ENCODE results near the gene EBPL. TPM values are rescaled to one million over a fixed set of nuclear protein-coding genes. Genes with fewer than 3 reads are reported as not detected.

EBPL gene
- 37.1 and 47.0 TPM in 2 replicates for total RNA-seq (ENCODE audit: low replicate concordance)

DNA sequence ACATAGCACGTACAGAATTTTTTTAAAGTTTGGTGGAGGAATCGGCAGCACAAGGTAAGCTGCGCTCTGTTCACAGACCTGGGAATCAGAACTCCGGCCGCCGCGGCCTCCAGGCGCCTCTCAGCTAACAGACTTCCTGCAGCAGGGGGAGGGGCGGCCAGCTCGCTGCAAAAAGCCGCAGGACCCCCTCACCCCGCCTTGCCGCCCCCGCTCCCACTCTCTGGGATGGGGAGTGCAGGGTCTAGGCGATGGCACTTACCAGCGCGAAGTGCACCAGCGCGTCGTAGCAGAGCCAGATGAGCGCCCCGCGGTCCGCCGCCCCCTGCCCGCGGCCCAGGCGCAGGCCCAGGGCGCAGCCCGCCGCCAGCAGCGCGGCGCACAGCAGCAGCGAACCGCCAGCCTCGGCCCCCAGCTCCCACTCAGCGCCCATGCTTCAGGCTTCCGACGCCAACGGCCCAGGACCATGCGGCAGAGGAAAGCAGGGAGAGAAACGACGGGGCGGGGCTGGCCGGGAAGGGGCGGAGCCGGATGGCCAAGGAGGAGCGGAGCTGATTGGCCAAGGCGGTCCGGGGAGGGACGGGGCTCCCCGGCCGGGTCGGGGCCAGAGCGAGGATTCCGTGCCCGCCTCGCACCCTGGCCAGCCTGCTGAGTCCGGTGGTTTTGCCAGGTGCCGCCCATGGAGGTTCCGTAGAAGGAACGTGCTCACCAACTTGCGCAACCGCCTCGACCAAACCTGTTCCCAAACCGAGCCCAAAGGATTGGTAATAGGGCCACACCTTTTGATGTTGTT is at the start of gene EBPL:
TSS of gene EBPL (minus strand) at position 492 of the 790 bp plus-strand sequence. CDS start at position 430, 62 bp downstream.
- H3K4me3 ChIP-seq (ENCODE audit: low read depth, low read length) = peak within 1 kb of the TSS; percentile 67
- TF ChIP-seq, protein P1, sequence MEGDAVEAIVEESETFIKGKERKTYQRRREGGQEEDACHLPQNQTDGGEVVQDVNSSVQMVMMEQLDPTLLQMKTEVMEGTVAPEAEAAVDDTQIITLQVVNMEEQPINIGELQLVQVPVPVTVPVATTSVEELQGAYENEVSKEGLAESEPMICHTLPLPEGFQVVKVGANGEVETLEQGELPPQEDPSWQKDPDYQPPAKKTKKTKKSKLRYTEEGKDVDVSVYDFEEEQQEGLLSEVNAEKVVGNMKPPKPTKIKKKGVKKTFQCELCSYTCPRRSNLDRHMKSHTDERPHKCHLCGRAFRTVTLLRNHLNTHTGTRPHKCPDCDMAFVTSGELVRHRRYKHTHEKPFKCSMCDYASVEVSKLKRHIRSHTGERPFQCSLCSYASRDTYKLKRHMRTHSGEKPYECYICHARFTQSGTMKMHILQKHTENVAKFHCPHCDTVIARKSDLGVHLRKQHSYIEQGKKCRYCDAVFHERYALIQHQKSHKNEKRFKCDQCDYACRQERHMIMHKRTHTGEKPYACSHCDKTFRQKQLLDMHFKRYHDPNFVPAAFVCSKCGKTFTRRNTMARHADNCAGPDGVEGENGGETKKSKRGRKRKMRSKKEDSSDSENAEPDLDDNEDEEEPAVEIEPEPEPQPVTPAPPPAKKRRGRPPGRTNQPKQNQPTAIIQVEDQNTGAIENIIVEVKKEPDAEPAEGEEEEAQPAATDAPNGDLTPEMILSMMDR (IDR thresholded peaks at IDR 0.05; ENCODE audit: insufficient read depth, low read length) = no peak
- peak; percentile 79 for DNase-seq (ENCODE audit: low read depth)

DNA sequence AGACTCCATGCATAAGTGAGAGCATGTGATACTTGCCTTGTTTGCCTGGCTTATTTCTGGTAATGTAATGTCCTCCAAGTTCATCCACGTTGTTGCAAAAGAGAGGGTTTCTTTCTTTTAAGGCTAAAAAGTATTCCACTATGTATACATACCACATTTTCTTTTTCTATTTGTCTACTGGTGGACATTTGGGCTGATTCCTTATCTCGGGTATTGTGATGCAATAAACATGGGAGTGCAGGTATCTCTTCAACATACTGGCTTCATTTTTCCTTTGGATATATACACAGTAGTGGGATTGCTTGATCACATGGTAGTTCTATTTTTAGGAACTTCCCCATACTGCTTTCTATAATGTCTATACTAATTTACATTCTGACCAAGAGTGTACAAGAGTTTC is 49.6 kb upstream of the EBPL start:
- H3K4me3 ChIP-seq (ENCODE audit: low read depth, low read length) = no peak overlapping the region
- TF ChIP-seq, protein P1 (IDR thresholded peaks at IDR 0.05; ENCODE audit: insufficient read depth, low read length) = no peak
- DNase-seq (ENCODE audit: low read depth) = no peak

DNA sequence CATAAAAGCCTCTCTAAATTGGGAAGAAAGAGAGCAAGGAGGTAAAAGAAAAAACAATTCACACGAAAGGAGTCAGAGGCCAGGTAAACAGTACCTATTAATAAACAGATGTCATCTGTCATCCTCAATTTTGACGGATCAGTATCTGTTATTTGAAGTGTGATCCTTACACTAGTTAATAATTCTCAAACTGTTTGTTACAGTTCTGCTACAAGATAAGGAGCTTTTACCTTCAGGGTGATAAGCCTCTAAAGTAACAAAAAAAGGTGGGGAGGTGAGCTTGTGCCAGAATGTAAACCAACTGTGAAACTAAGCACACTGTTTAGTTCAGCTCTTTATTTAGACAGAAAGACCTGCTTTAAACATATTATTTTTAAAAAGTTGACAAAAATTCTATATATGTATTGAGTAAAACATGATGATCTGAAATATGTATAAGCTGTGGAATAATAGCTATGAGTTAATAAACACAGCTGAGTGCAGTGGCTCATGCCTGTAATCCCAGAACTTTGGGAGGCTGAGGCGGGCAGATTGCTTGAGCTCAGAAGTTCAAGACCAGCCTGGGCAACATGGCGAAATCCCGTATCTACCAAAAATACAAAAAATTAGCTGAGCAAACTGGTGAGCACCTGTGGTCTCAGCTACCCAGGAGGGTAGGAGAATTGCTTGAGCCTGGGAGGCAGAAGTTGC is 48.4 kb upstream of the EBPL start:
- H3K4me3 ChIP-seq (ENCODE audit: low read depth, low read length) = no peak overlapping the region
- DNase-seq (ENCODE audit: low read depth) = no peak
- TF ChIP-seq, protein P1 (IDR thresholded peaks at IDR 0.05; ENCODE audit: insufficient read depth, low read length) = no peak

DNA sequence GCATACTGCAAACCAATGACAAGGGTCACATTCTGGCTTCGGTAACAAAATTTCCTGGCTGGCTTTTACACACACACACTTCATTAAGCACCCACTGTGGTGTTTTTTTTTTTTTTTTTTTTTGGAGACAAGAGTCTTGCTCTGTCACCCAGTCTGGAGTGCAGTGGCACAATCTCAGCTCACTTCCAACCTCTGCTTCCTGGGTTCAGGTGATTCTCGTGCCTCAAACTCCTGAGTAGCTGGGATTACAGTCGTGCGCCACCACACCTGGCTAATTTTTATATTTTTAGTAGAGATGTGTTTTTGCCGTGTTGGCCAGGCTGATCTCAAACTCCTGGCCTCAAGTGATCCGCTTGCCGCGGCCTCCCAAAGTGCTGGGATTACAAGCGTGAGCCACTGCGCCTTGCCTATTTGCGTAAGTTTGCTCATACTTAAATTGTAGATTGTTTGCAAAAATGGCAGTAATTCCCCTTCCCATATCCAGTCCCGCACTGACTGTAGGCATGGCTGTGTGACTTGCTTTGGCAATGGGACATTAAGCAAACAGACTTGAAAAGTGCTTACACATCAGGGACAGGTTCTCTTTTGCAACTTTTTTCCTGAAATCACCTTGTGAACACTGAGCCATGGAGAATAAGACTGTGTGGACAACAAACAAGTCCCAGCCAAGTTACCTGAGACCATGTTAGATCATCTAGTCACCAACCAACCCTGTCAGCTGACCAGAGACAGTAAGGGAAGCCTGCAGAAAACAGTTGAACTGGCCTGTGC is 42.1 kb upstream of the EBPL start:
- H3K4me3 ChIP-seq (ENCODE audit: low read depth, low read length) = no peak overlapping the region
- peak; percentile 46 for DNase-seq (ENCODE audit: low read depth)
- TF ChIP-seq, protein P1 (IDR thresholded peaks at IDR 0.05; ENCODE audit: insufficient read depth, low read length) = no peak

DNA sequence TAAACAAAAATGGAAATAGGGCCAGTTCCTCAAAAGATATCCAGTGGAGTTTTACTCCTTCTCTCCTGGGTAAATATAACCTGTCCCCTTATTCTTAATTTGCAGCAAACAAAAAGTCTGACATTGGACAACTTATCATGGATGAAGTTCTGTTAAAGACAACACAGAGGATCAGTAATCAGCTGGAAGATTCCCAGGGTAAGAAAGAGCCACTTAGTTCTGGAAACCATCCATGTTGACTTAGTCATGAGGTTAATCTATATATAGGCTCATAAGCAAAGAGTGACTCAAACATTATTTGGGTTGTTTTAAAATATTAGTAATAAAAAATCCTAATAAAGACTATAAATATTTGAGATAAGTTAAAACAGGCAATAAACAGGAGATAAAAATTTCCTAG is 40.5 kb upstream of the EBPL start:
- TF ChIP-seq, protein P1 (IDR thresholded peaks at IDR 0.05; ENCODE audit: insufficient read depth, low read length) = no peak
- H3K4me3 ChIP-seq (ENCODE audit: low read depth, low read length) = no peak overlapping the region
- peak; percentile 78 for DNase-seq (ENCODE audit: low read depth)

DNA sequence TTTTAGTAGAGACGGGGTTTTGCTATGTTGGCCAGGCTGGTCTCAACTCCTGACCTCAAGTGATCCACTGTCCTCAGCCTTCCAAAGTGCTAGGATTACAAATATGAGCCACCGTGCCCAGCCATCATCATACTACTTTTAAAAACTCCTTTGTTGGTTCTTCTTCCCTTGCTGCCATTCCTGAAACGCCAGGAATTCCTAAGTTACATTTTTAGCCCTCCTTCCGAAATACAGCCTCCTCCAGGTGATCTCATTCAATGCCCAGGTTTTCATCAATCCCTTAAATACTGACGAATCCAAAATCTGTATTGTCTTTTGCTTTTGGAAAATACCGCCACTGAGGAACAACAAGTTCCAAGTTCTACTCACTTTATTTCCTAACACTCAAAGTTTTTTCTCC is 25.3 kb upstream of the EBPL start:
- DNase-seq (ENCODE audit: low read depth) = no peak
- H3K4me3 ChIP-seq (ENCODE audit: low read depth, low read length) = no peak overlapping the region
- TF ChIP-seq, protein P1 (IDR thresholded peaks at IDR 0.05; ENCODE audit: insufficient read depth, low read length) = no peak

Data from fibroblast of the aortic adventitia (primary cell).